ENCODE data around the gene LTBR.
A peak's percentile ranks its signal among the peaks of the same experiment; 100 is the strongest.

Gene LTBR

GRCh38 chr12:6367969-6368892, 15.7 kb upstream of the LTBR start:
- Histone ChIP-seq H3K27ac (ENCODE audit: low read depth in 2 of 2, low read length in 2 of 2) (peak overlapping the region; percentile 74 to 76), H3K4me1 (ENCODE audit: control insufficient read depth in 2 of 2, insufficient read depth in 2 of 2, low read length in 2 of 2) (peaks cover 42 to 53% of the 10 kb centered on the region in 2 donors), H3K27me3 (ENCODE audit: control insufficient read depth in 2 of 2, insufficient read depth in 2 of 2, low read length in 2 of 2) (no peaks in the 10 kb centered on the region), H3K4me3 (ENCODE audit: low read length in 2 of 2) (peak overlapping the region in 1 of 2 donors; percentile 28), H3K36me3 (ENCODE audit: control insufficient read depth in 2 of 2, insufficient read depth in 2 of 2, low read length in 2 of 2) (peaks cover 0 to 7% of the 10 kb centered on the region in 2 donors), H3K9me3 (ENCODE audit: control insufficient read depth in 2 of 2, low read length in 2 of 2) (no peaks in the 10 kb centered on the region), H3K9ac (ENCODE audit: low read depth in 1 of 2, low read length in 2 of 2) (peak overlapping the region; percentile 38 to 39)

GRCh38 chr12:6368906-6369525, 14.9 kb upstream of the LTBR start:
- Histone ChIP-seq H3K4me3 (ENCODE audit: low read length in 2 of 2) (peak overlapping the region; percentile 27 to 28), H3K4me1 (ENCODE audit: control insufficient read depth in 2 of 2, insufficient read depth in 2 of 2, low read length in 2 of 2) (peaks cover 44 to 56% of the 10 kb centered on the region in 2 donors), H3K27ac (ENCODE audit: low read depth in 2 of 2, low read length in 2 of 2) (peak overlapping the region; percentile 74 to 76), H3K9ac (ENCODE audit: low read depth in 1 of 2, low read length in 2 of 2) (peak overlapping the region in 1 of 2 donors; percentile 39), H3K36me3 (ENCODE audit: control insufficient read depth in 2 of 2, insufficient read depth in 2 of 2, low read length in 2 of 2) (peaks cover 0 to 7% of the 10 kb centered on the region in 2 donors), H3K27me3 (ENCODE audit: control insufficient read depth in 2 of 2, insufficient read depth in 2 of 2, low read length in 2 of 2) (peaks cover 0 to 3% of the 10 kb centered on the region in 2 donors), H3K9me3 (ENCODE audit: control insufficient read depth in 2 of 2, low read length in 2 of 2) (no peaks in the 10 kb centered on the region)

GRCh38 chr12:6369916-6370575, 13.9 kb upstream of the LTBR start:
- H3K4me3 ChIP-seq (ENCODE audit: low read length in 2 of 2) = peak overlapping the region; percentile 49 to 59
- H3K9ac ChIP-seq (ENCODE audit: low read depth in 1 of 2, low read length in 2 of 2) = peak overlapping the region; percentile 57 to 77
- H3K9me3 ChIP-seq (ENCODE audit: control insufficient read depth in 2 of 2, low read length in 2 of 2) = no peaks in the 10 kb centered on the region
- peaks cover 43 to 49% of the 10 kb centered on the region in 2 donors for H3K4me1 ChIP-seq (ENCODE audit: control insufficient read depth in 2 of 2, insufficient read depth in 2 of 2, low read length in 2 of 2)
- peak overlapping the region; percentile 67 to 99 for H3K27ac ChIP-seq (ENCODE audit: low read depth in 2 of 2, low read length in 2 of 2)
- peaks cover 0 to 3% of the 10 kb centered on the region in 2 donors for H3K27me3 ChIP-seq (ENCODE audit: control insufficient read depth in 2 of 2, insufficient read depth in 2 of 2, low read length in 2 of 2)
- peaks cover 0 to 11% of the 10 kb centered on the region in 2 donors for H3K36me3 ChIP-seq (ENCODE audit: control insufficient read depth in 2 of 2, insufficient read depth in 2 of 2, low read length in 2 of 2)

- Histone ChIP-seq H3K36me3 (ENCODE audit: control insufficient read depth in 2 of 2, insufficient read depth in 2 of 2, low read length in 2 of 2) (peaks cover 0 to 11% of the 10 kb centered on the region in 2 donors), H3K4me3 (ENCODE audit: low read length in 2 of 2) (peak overlapping the region; percentile 59 to 61), H3K27me3 (ENCODE audit: control insufficient read depth in 2 of 2, insufficient read depth in 2 of 2, low read length in 2 of 2) (peaks cover 0 to 3% of the 10 kb centered on the region in 2 donors), H3K4me1 (ENCODE audit: control insufficient read depth in 2 of 2, insufficient read depth in 2 of 2, low read length in 2 of 2) (peaks cover 46 to 49% of the 10 kb centered on the region in 2 donors), H3K9me3 (ENCODE audit: control insufficient read depth in 2 of 2, low read length in 2 of 2) (no peaks in the 10 kb centered on the region), H3K9ac (ENCODE audit: low read depth in 1 of 2, low read length in 2 of 2) (peak overlapping the region; percentile 57 to 77), H3K27ac (ENCODE audit: low read depth in 2 of 2, low read length in 2 of 2) (peak overlapping the region; percentile 67 to 99)
Measured at GRCh38 chr12:6370576-6370935, 13.4 kb upstream of the LTBR start.

GRCh38 chr12:6370994-6371754, 12.8 kb upstream of the LTBR start:
- Histone ChIP-seq H3K9ac (ENCODE audit: low read depth in 1 of 2, low read length in 2 of 2) (peak overlapping the region; percentile 57 to 100), H3K36me3 (ENCODE audit: control insufficient read depth in 2 of 2, insufficient read depth in 2 of 2, low read length in 2 of 2) (peaks cover 0 to 8% of the 10 kb centered on the region in 2 donors), H3K27me3 (ENCODE audit: control insufficient read depth in 2 of 2, insufficient read depth in 2 of 2, low read length in 2 of 2) (peaks cover 0 to 3% of the 10 kb centered on the region in 2 donors), H3K9me3 (ENCODE audit: control insufficient read depth in 2 of 2, low read length in 2 of 2) (no peaks in the 10 kb centered on the region), H3K4me1 (ENCODE audit: control insufficient read depth in 2 of 2, insufficient read depth in 2 of 2, low read length in 2 of 2) (peaks cover 52 to 55% of the 10 kb centered on the region in 2 donors), H3K27ac (ENCODE audit: low read depth in 2 of 2, low read length in 2 of 2) (peak overlapping the region; percentile 95 to 99), H3K4me3 (ENCODE audit: low read length in 2 of 2) (peak overlapping the region; percentile 59 to 61)

GRCh38 chr12:6372403-6373003, 11.5 kb upstream of the LTBR start:
- Histone ChIP-seq H3K9me3 (ENCODE audit: control insufficient read depth in 2 of 2, low read length in 2 of 2) (no peaks in the 10 kb centered on the region), H3K9ac (ENCODE audit: low read depth in 1 of 2, low read length in 2 of 2) (peak overlapping the region; percentile 84 to 100), H3K27me3 (ENCODE audit: control insufficient read depth in 2 of 2, insufficient read depth in 2 of 2, low read length in 2 of 2) (peaks cover 0 to 3% of the 10 kb centered on the region in 2 donors), H3K36me3 (ENCODE audit: control insufficient read depth in 2 of 2, insufficient read depth in 2 of 2, low read length in 2 of 2) (peaks cover 0 to 7% of the 10 kb centered on the region in 2 donors), H3K4me1 (ENCODE audit: control insufficient read depth in 2 of 2, insufficient read depth in 2 of 2, low read length in 2 of 2) (peaks cover 66% of the 10 kb centered on the region in 2 donors), H3K27ac (ENCODE audit: low read depth in 2 of 2, low read length in 2 of 2) (peak overlapping the region; percentile 95 to 99), H3K4me3 (ENCODE audit: low read length in 2 of 2) (peak overlapping the region; percentile 71 to 98)

- Histone ChIP-seq H3K27ac (ENCODE audit: low read depth in 2 of 2, low read length in 2 of 2) (peak overlapping the region; percentile 95 to 99), H3K4me3 (ENCODE audit: low read length in 2 of 2) (peak overlapping the region; percentile 71 to 98), H3K9ac (ENCODE audit: low read depth in 1 of 2, low read length in 2 of 2) (peak overlapping the region; percentile 84 to 100), H3K9me3 (ENCODE audit: control insufficient read depth in 2 of 2, low read length in 2 of 2) (no peaks in the 10 kb centered on the region), H3K36me3 (ENCODE audit: control insufficient read depth in 2 of 2, insufficient read depth in 2 of 2, low read length in 2 of 2) (peaks cover 0 to 7% of the 10 kb centered on the region in 2 donors), H3K27me3 (ENCODE audit: control insufficient read depth in 2 of 2, insufficient read depth in 2 of 2, low read length in 2 of 2) (peaks cover 0 to 3% of the 10 kb centered on the region in 2 donors), H3K4me1 (ENCODE audit: control insufficient read depth in 2 of 2, insufficient read depth in 2 of 2, low read length in 2 of 2) (peaks cover 66 to 69% of the 10 kb centered on the region in 2 donors)
Measured at GRCh38 chr12:6373022-6373787, 10.8 kb upstream of the LTBR start.

GRCh38 chr12:6374028-6374785, 9.8 kb upstream of the LTBR start:
- peak overlapping the region; percentile 71 to 98 for H3K4me3 ChIP-seq (ENCODE audit: low read length in 2 of 2)

More at GRCh38 chr12:6374028-6374785, 9.8 kb upstream of the LTBR start:
- peak overlapping the region; percentile 84 to 100 for H3K9ac ChIP-seq (ENCODE audit: low read depth in 1 of 2, low read length in 2 of 2)
- peaks cover 0 to 4% of the 10 kb centered on the region in 2 donors for H3K36me3 ChIP-seq (ENCODE audit: control insufficient read depth in 2 of 2, insufficient read depth in 2 of 2, low read length in 2 of 2)
- H3K27ac ChIP-seq (ENCODE audit: low read depth in 2 of 2, low read length in 2 of 2) = peak overlapping the region; percentile 95 to 99
- peaks cover 0 to 3% of the 10 kb centered on the region in 2 donors for H3K27me3 ChIP-seq (ENCODE audit: control insufficient read depth in 2 of 2, insufficient read depth in 2 of 2, low read length in 2 of 2)
- H3K4me1 ChIP-seq (ENCODE audit: control insufficient read depth in 2 of 2, insufficient read depth in 2 of 2, low read length in 2 of 2) = peaks cover 61 to 68% of the 10 kb centered on the region in 2 donors
- no peaks in the 10 kb centered on the region for H3K9me3 ChIP-seq (ENCODE audit: control insufficient read depth in 2 of 2, low read length in 2 of 2)

All from mucosa of rectum (tissue), 2 donors.